Ovary (tissue), 9 donors: ENCODE data around the gene SLC16A3. TPM values are rescaled to one million over a fixed set of nuclear protein-coding genes. Genes with fewer than 3 reads are reported as not detected.

Experiments
- DNase-seq, 5 donors: peaks; one replicate each; pipeline ENCODE4 v3.0.0-alpha.2; 2019 to 2020
- H3K27ac ChIP-seq, 2 donors: fragments of 200-600 bp; one replicate each; pipeline versions ENCODE4 v1.5.1 to v1.8.0; 2019 to 2022
- H3K27me3 ChIP-seq: fragments of 200-600 bp; one replicate; pipeline ENCODE4 v1.8.0; 2022
- H3K36me3 ChIP-seq: fragments of 200-600 bp; sonication (generic); one replicate; pipeline ENCODE4 v1.5.1; 2019
- H3K4me1 ChIP-seq: one replicate; pipeline ENCODE4 v1.8.1; 2013; ENCODE audit warnings: mild to moderate bottlenecking, moderate library complexity; ENCODE audit not compliant: insufficient read depth
- H3K4me3 ChIP-seq: fragments of 200-600 bp; sonication (generic); one replicate; pipeline ENCODE4 v1.5.1; 2017
- H3K9me3 ChIP-seq, 2 donors: fragments of 200-600 bp in 1 of 2; sonication (generic) in 1 of 2; one replicate each; pipeline versions ENCODE4 v1.5.1 to v1.8.1; 2013 to 2019; ENCODE audit warnings: mild to moderate bottlenecking in 1 of 2, moderate library complexity in 1 of 2
- CTCF ChIP-seq, 3 donors: fragments of 450-650 bp in 2 of 3; fragments of 200-600 bp in 1 of 3; IDR thresholded peaks; one replicate each; pipeline versions ENCODE4 v1.5.1 to v1.8.0; 2016 to 2022; ENCODE audit warnings: antibody characterized with exemption in 3 of 3, mild to moderate bottlenecking in 1 of 3
- EP300 ChIP-seq: sonication (generic); formaldehyde crosslinking; IDR thresholded peaks from one replicate; pipeline ENCODE4 v1.6.1; 2017; ENCODE audit warnings: antibody characterized with exemption
- POLR2A ChIP-seq: fragments of 450-650 bp; IDR thresholded peaks from one replicate; pipeline ENCODE4 v1.6.1; 2017; ENCODE audit warnings: antibody characterized with exemption, mild to moderate bottlenecking, moderate library complexity
- WGBS, 3 donors: extraction: QIAGEN DNeasy Blood & Tissue Kit in 1 of 3; methylation state at CpG; one replicate each; pipeline versions ENCODE4 v1.1.5 to v1.1.7; 2013 to 2017; 5-methylcytosine and 5-hydroxymethylcytosine counted together
- intact Hi-C, 4 donors: fragments of 100-400 bp; cut with DNase I; formaldehyde crosslinking; loops; one replicate each; pipeline versions ENCODE4 v1.11.0 to v1.15.1; 2022 to 2023
- polyA plus RNA-seq, 2 donors: library from polyadenylated mRNA; stranded (reverse); fragments of 200-250 nt in 1 of 2; fragments of 350-450 nt in 1 of 2; fragmentation: Illumina TruSeq in 1 of 2; extraction: RNeasy Lipid Tissue Mini Kit (QIAGEN cat#74804) in 1 of 2; gene quantifications; one replicate each; pipeline ENCODE4 v1.2.3, GENCODE V29; 2013 to 2014
- total RNA-seq, 7 donors: library from RNA; depleted of rRNA in 2 of 7; stranded (reverse); fragments of >200 nt in 2 of 7; fragmentation: NEBNext Ultra II Directional in 3 of 7; extraction: Animal tissue kit (Norgen Biotek cat#: 25700) in 3 of 7; gene quantifications; one replicate each; pipeline versions ENCODE4 v1.1.0 to v1.2.4, GENCODE V29; 2016 to 2023
- donor health status: DM: no; HTN: no; CAD: no; lungs with moderate emphysema.
- donor health status: DM: no; HTN: no; CAD: no.
- donor health status: Bipolar disorder and iron deficiency.
- donor health status: DM: yes; HTN: yes; CAD: no.
- donor health status: DM: no; HTN: no; CAD: no.
- donor health status: DM: yes; HTN: yes; CAD: no.

SLC16A3 gene
- total and polyA plus RNA-seq, 9 donors, result 3.5 to 23.2 (median 15.8) TPM

- H3K27ac ChIP-seq, result no peak overlapping the region
- WGBS, 3 donors, result 64 to 67% (median 65%) methylated on average over 10 of the region's 10 CpGs
- H3K9me3 ChIP-seq, result no peaks in the 10 kb centered on the region
- peaks cover 19% of the 10 kb centered on the region for H3K4me1 ChIP-seq
- TF ChIP-seq POLR2A, result no peak
- no peak for TF ChIP-seq EP300
- TF ChIP-seq CTCF (IDR thresholded peaks at IDR 0.05), result no peak
- no peak overlapping the region for H3K4me3 ChIP-seq
- no peak for DNase-seq
- H3K27me3 ChIP-seq, result no peaks in the 10 kb centered on the region
- no peaks in the 10 kb centered on the region for H3K36me3 ChIP-seq
- intact Hi-C loops, result no loop called here
Observed at GRCh38 chr17:82269138-82269881, 40.5 kb downstream of the SLC16A3 start.

- Histone ChIP-seq H3K27me3 (no peaks in the 10 kb centered on the region), H3K27ac (no peak overlapping the region), H3K4me3 (no peak overlapping the region), H3K4me1 (peaks cover 19% of the 10 kb centered on the region), H3K36me3 (no peaks in the 10 kb centered on the region), H3K9me3 (no peaks in the 10 kb centered on the region)
- TF ChIP-seq CTCF (IDR thresholded peaks at IDR 0.05) (no peak), EP300 (no peak)
- intact Hi-C loops, result no loop called here
- DNase-seq, result no peak
- 67 to 76% (median 75%) methylated on average over 13 of the region's 13 CpGs for whole genome bisulfite sequencing, 3 donors
Observed at GRCh38 chr17:82269882-82270500, 41.1 kb downstream of the SLC16A3 start.

- TF ChIP-seq CTCF (IDR thresholded peaks at IDR 0.05), result no peak
- no peak for TF ChIP-seq POLR2A
- no peak for TF ChIP-seq EP300
- no peak overlapping the region for H3K4me3 ChIP-seq
- no peak overlapping the region for H3K27ac ChIP-seq
- 73 to 79% (median 78%) methylated on average over 12 of the region's 12 CpGs for WGBS, 3 donors
- H3K27me3 ChIP-seq, result no peaks in the 10 kb centered on the region
- no peaks in the 10 kb centered on the region for H3K36me3 ChIP-seq
- DNase-seq, result no peak
- intact Hi-C loops, result no loop called here
- no peaks in the 10 kb centered on the region for H3K9me3 ChIP-seq
- peaks cover 19% of the 10 kb centered on the region for H3K4me1 ChIP-seq
Observed at GRCh38 chr17:82270651-82271050, 41.8 kb downstream of the SLC16A3 start.

- TF ChIP-seq POLR2A (no peak), EP300 (no peak), CTCF (IDR thresholded peaks at IDR 0.05) (no peak)
- H3K36me3 ChIP-seq, result no peaks in the 10 kb centered on the region
- H3K27ac ChIP-seq, result no peak overlapping the region
- intact Hi-C loops, result no loop called here
- DNase-seq, result no peak
- peaks cover 19% of the 10 kb centered on the region for H3K4me1 ChIP-seq
- no peak overlapping the region for H3K4me3 ChIP-seq
- no peaks in the 10 kb centered on the region for H3K27me3 ChIP-seq
- 64 to 73% (median 67%) methylated on average over 6 of the region's 6 CpGs for WGBS, 3 donors
- H3K9me3 ChIP-seq, result no peaks in the 10 kb centered on the region
Observed at GRCh38 chr17:82271401-82271800, 42.6 kb downstream of the SLC16A3 start.
